Right renal pelvis (tissue), 4 donors: ENCODE data around the gene SYNE1. TPM values are rescaled to one million over a fixed set of nuclear protein-coding genes. Genes with fewer than 3 reads are reported as not detected.

Experiments
- DNase-seq, 4 donors: peaks; one replicate each; pipeline ENCODE4 v3.0.0-alpha.2; 2013; ENCODE audit warnings: low read depth in 4 of 4, low spot score in 3 of 4, missing footprints in 1 of 4
- polyA plus RNA-seq, 4 donors: library from polyadenylated mRNA; unstranded; fragments of 120-200 nt; gene quantifications; one replicate each; pipeline ENCODE4 v1.2.1, GENCODE V29; 2013; ENCODE audit not compliant: insufficient read length in 4 of 4

Gene SYNE1
- polyA plus RNA-seq, 4 donors, result 88.3 to 96.9 (median 91.8) TPM

DNA sequence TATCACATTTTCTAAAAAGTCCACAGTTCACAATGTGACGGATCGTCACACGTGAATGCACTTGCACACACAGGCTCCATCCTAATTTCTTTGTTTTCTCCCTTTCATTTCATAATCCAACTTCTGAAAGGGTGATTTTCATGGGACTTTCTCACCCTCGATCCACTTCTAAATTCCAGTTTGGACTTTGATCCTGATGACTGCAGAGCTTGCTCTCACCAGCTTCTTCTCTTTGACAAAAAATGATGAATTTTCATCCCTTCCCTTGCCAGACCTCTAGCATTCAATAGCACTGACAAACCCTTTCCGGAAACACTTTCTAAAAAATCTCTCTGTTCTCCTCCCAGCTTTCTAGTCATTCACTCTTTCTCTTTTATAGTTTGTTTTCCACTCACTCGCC is 341.2 kb downstream of the SYNE1 start:
- no peak for DNase-seq

GRCh38 chr6:152295346-152295745 is 341.8 kb downstream of the SYNE1 start:
- no peak for DNase-seq

DNA sequence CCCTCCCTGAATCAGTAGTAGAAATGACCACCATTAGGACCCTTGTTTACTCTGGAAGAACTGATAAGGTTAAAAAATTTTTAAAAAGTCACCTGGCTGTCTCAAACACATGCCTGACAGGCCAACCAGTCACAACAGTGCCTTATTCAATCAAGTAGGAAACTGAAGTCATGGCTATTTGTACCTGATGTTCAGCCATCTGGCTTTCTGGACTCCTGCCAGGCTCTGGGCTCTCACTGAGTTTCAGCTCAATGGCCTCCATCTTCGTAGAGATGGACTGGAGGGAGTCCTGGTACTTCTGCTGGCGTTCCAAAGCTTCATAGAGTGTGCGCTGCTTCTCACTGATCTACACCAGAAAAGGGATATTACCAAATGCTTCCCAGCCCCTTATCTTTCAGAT is 343.8 kb downstream of the SYNE1 start:
- no peak for DNase-seq

DNA sequence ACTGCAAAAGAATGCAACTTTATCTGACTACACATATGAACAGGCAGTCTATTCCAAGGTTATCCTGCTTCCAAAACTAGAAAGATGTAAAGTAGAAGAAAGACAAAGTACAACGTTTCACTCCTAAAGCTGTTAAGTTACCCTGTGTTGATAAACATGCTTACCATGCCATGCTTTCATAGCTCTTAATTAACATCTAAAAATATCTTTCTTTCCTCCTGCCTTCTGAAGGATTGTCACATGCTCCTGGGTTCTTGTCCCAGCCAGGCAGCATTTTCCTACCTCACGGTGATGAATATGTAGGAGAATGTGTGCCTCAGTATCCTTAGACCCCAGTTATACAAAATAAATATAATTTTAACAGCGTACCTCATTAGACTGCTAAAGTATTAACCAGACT is 344.6 kb downstream of the SYNE1 start:
- DNase-seq, result no peak

GRCh38 chr6:152290693-152291092 is 346.5 kb downstream of the SYNE1 start:
- DNase-seq, result no peak

DNA sequence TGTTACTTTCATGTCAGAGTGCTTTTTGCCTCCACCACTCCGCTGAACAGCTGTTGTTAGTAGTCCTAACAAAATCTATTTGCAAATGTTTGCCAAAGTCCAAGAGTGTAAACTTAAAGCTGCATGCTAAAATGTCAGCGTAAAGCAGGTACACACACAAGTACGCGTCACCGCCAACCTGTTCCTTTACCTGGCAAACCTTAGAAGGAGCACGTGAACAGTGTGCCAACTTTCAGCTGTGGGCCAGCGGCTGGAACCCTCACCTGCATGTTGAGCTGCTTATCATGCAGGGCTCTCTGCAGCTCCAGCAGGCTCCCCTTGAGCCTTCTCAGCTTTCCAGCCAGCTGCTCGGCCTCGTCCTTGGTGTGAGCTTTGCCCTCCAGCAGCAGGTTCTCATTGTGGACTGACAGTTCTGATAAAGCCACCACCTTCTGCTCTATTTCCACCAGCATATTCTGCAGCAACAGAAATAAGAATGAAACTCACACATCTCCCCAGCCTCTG is 359.3 kb downstream of the SYNE1 start:
- DNase-seq, result no peak

- no peak for DNase-seq
Measured at GRCh38 chr6:152273638-152274037, 363.5 kb downstream of the SYNE1 start.

- no peak for DNase-seq
Measured at GRCh38 chr6:152273002-152273401, 364.2 kb downstream of the SYNE1 start.

- no peak for DNase-seq
Measured at GRCh38 chr6:152272486-152272885, 364.7 kb downstream of the SYNE1 start.

DNA sequence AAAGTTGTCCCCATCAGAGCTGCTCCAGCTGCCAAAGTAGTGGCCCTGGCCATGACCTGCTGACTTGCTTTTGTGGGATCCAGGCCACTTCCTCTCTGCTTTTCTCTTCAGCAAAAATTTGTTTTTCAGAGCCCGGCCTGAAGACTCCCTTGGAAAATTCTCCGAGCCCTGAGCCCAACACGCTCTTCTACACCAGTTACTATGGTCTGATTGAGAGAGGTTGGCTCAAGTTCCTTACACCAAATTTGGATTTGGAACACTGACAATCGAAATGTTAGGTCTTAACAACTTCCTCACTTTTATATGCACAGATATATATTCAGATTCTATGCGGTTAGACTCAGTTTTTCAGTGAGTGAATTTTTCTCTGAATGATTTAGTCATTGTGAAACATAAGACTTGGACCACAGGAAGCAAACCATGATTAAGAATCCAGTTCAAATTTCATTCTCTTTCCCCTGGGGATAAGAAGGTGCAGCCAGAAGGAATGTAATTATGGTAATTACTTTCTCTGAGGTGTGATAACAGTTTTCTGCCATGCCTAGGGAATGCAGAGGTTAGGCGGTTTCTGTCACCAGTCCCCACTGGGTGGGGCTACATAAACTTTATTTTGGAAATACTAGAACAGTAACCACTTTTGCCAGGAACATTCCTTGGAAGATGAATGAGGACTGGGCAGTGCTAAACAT is 365.2 kb downstream of the SYNE1 start:
- no peak for DNase-seq

GRCh38 chr6:152270301-152270925 is 366.7 kb downstream of the SYNE1 start:
- no peak for DNase-seq

DNA sequence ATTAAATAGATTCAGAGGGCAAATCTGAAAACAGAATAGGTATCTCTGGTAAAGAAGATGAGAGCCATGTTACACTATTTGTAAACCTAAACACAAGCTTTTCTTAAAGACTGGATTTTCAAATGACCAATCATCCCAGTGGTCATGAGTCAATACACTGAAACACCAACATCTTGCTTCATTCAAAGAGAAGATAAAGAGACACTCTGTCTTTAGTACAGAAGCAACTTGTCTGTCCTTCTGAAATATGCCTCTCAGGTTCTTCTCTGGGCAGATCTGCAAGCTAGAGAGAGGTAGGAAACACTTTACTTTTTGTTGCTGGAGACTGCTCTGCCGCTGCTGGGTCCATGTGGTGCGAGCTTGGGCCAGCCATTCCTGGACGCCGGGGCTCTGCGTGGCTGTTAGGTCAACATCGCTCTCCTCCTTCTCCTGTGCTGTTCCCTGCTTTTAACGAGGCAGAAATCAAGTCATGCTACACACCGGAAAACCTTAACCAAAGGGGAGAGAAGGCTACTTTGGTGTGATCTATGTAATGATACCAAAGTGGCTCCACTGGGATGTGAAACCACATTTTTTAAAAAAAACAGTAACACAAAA is 368.2 kb downstream of the SYNE1 start:
- no peak for DNase-seq

GRCh38 chr6:152267967-152268845 is 369.0 kb downstream of the SYNE1 start:
- DNase-seq, result no peak

- DNase-seq, result no peak
Measured at GRCh38 chr6:152265651-152266050, 371.5 kb downstream of the SYNE1 start.

GRCh38 chr6:152263582-152263981 is 373.6 kb downstream of the SYNE1 start:
- DNase-seq, result no peak

- DNase-seq, result no peak
Measured at GRCh38 chr6:152261179-152261578, 376.0 kb downstream of the SYNE1 start.

DNA sequence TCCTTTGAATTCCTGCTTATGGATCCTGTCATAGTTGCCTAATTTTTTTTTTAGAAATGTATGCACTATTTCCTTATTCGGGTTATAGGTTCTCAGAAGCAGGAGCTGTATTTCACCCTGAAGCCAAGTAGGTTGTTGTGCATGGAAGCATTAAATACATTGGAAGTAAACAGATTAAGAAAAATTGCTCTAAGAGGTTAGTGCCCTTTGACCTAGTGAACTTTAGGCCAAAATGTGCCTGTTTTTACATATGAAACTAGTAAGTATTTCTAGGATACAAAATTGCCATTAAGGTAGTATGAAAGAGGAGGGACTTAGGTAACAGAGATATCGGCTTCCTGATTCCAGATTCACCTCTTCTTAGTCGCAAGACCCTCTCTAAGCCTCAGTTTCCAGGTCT is 377.9 kb downstream of the SYNE1 start:
- no peak for DNase-seq

DNA sequence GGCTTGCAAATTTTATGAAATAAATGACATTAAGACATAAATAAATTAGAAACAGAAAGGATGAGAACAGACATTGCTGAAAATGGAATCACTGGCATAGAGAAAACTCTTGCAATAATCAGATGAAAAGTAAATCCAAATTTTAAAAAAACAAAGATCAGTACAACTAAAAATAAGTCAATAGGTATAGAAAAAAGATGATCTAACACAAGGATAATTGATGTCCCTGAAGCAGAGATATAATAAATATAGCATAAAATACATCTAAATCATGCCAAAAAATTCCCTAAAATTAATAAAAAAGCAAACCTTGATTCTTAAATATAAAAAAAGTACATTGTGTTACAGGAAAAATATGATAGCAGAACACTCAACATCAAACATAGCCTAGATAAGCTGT is 379.6 kb downstream of the SYNE1 start:
- no peak for DNase-seq

DNA sequence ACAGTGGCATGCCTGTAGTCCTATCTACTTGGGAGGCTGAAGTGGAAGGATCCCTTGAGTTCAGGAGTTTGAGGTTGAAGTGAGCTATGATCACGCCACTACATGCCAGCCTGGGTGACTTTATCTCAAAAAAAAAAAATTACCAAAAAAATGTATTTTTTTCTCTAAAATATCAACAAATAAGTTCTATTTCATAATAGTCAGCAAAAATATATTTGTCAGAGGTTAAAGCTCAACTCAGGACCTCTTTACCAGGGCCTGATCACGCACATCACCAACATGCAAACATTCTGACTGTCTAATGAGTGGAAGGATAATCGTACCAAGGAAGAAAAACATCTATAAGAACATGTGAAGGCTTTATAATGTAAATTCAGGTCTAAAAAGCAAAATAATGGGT is 387.0 kb downstream of the SYNE1 start:
- no peak for DNase-seq

DNA sequence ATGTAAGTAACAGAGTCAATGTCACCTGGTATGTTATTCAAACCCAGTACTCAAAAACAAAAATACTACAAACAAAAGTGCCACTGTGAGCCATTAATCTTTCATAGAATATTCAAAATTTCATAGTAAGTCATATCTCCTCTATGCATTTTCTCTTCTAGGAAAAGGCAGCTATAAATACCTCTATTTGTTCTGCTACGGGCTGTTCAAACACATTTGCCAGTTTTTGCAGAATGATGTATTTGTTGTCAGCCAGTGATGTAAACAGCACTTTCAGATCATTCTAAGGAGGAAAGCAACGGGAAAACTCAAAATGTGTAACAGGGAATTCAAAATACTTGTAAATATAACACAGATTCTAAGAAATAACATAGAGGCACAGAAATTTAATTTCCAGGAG is 388.2 kb downstream of the SYNE1 start:
- DNase-seq, result no peak
